Activated CD4-positive, alpha-beta T cell treated with anti-CD3 and anti-CD28 coated beads, Interleukin-10, Interleukin-2, amounts not matched to agents 100 ng/mL and 50 ng/mL, durations not matched to agents 16 hours and 8 hours (primary cell): ENCODE data around the gene RNF169.

Experiments used
- DNase-seq: peaks from one replicate; pipeline ENCODE4 v3.0.0-alpha.2; 2020

RNF169 gene

GRCh38 chr11:74826901-74827300, 78.3 kb downstream of the RNF169 start:
- DNase-seq: no peak

GRCh38 chr11:74837191-74837590, 88.5 kb downstream of the RNF169 start:
- no peak for DNase-seq

DNA sequence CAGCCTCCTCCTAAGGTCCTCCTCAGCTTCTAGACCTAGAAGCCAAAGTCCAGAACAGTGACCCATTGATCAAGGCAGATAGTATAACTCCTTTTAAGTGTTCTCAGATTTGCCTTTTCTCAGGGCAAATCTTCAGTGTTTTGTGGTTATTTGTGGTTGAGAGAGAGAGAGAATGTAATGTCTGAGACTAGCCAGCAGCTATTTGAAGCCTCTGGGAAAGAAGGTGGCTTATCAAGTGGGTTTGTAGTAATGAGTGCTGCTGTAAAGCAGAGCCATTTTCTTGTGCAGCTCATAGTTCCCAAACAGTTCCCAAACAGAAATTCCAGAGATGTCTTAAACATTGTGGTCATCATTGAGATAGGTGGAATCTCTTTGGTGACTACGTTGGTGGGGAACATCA, 89.5 kb downstream of the RNF169 start:
- no peak for DNase-seq

DNA sequence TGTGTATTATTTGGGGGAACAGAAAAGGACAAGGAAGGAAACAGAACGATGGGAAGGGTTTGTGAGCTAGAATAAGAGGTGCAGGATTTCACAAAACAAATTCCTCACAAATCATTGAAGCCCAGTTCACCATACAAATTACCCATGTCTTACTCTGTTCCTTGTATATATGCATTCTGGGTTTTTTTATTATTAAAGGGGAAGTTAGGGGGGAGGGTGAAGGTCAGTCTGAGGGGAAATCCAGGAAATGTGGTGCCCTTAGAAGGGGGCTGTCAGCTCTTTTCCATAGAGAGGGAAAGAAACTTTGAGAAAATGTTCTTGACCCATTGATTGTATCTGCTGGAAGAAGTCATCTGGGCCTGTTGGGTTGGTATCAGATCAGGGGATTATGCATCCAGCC, 90.8 kb downstream of the RNF169 start:
- no peak for DNase-seq

DNA sequence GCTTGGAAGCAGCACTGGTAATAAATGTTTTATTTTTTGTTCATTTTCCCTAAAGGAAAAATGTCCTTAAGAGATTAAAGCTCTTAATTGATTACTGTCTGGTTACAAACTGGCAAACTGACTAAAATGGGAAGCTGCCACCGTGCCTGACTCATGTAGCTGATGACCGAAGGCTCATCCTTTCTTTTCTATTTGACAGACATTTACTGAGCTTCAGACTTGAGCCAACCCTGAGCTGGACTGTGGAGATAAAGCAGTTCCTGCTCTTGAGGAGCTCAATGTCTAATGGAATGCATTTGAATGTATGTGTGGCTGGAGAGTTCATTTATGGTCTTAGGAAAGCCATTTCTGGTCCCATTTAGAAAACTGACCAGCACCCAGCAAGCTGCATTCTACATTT, 91.3 kb downstream of the RNF169 start:
- no peak for DNase-seq

GRCh38 chr11:74840486-74840885, 91.8 kb downstream of the RNF169 start:
- no peak for DNase-seq

- no peak for DNase-seq
Observed at GRCh38 chr11:74842967-74843366, 94.3 kb downstream of the RNF169 start.

GRCh38 chr11:74844072-74844471, 95.4 kb downstream of the RNF169 start:
- no peak for DNase-seq

DNA sequence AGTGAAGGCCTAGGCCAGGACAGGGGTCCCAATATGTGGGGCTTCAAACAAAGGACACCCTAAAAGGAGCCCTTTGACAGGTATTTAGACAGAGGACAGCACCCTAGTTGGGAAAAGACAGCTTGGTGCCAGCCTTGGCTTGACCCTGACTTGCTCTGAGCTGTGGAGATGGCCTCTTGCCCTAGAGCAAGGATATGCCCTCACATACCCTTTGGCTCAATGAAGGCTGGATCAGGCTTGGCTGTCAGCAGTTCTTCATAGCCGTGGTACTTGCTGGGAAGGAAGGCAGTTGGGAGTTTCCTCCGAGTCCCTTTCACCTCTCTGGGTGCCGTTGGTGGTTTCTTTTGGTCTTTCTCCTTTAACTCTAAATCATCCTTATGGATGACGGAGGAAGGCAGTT, 96.2 kb downstream of the RNF169 start:
- no peak for DNase-seq

DNA sequence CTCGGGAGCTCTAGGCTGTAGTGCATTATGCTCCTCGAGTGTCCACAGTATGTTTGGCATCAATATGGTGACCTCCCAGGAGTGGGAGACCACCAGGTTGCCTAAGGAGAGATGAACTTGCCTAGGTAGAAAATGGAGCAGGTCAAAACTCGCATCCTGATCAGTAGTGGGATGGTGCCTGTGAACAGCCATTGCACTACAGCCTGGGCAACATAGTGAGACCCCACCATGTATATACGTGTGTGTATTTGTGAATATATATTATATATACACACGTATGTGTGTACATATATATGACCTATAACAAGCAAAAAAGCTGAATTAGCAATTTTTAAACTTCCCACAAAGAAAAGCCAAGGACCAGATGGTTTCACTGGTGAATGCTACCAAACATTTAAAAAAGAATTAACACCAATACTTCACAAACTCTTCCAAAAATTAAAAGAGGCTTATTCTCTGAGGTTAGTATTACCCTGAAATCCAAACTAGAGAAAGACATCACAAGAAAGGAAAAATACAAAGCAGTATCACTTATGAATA, 97.4 kb downstream of the RNF169 start:
- no peak for DNase-seq

DNA sequence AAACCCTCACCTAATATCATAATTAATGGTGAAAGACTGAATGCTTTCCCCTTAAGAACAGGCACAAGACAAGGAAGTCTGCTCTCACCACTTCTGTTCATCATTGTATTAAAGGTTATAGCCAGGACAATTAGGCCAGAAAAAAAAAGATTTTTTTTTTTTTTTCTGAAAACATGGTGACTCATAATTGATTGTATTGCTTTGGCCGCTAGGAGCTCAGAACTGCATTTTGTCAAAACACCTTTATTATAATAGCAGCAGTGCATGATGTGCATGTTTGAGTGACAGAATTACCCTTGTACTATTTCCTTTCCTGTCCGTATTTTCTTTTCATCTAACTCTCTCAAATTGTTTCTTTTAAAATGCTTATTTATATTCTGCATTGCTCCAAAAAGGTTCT, 98.1 kb downstream of the RNF169 start:
- DNase-seq: no peak

DNA sequence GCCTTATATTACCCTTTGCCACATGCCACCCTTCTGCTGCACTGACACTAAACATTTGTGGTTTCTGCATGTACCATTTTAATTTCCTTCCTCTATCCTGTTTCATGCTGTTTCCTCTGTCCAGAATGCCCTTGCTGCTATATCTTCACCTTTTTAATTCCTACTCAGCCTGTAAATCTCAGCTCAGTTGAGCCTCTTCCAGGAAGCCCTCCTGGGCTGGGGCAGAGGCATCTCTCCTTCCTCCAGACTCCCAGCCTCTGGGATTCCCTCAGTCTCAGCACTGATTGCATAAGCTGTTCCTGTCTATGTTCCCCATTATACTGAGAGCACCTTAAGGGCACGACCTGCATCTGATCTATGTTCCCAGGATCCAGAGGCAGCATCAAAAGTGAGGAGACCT, 98.7 kb downstream of the RNF169 start:
- DNase-seq: no peak

- no peak for DNase-seq
Observed at GRCh38 chr11:74847895-74848294, 99.2 kb downstream of the RNF169 start.

GRCh38 chr11:74849525-74850391, 101.1 kb downstream of the RNF169 start:
- DNase-seq: no peak

DNA sequence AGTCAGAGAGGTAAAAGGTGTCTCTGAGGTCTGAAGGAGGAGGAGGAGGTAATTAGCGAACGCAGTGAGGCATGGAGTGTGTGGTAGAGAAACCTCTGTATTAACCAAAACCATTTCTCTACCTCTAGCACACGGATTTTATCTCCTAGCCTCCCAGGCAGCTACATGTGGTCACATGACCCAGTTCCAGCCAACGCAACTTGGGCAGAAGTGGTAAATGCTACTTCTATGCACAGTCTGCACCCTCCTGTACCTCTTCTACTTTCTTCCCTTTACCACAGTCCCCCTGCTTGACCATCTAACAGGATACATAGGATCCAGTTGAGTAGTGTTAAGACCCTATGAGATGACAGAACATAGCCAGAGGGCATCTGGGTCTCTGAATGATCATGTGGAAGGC, 104.6 kb downstream of the RNF169 start:
- DNase-seq: no peak

DNA sequence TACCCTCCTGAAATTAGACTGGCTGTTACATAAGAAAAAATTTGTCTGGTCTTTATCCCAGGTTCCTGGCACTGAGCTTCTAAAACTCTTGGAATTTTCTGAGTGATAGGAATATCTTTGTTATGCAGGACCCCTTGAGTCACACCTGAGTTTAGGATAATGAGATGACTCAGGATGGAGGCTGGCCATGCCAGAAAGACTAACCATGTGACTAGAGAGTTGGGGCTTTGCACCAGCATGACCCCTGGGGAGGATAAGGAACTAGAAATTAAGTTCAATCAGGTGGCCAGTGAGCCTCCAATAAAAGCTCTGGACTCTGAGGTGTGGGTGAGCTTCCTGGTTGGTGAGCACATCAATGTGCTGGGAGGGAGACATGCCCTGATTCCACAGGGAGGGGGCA, 112.1 kb downstream of the RNF169 start:
- DNase-seq: no peak

- DNase-seq: no peak
Observed at GRCh38 chr11:74863410-74863809, 114.8 kb downstream of the RNF169 start.

- DNase-seq: no peak
Observed at GRCh38 chr11:74866557-74866956, 117.9 kb downstream of the RNF169 start.

- DNase-seq: peak; percentile 49
Observed at GRCh38 chr11:74870485-74870884, 121.8 kb downstream of the RNF169 start.

DNA sequence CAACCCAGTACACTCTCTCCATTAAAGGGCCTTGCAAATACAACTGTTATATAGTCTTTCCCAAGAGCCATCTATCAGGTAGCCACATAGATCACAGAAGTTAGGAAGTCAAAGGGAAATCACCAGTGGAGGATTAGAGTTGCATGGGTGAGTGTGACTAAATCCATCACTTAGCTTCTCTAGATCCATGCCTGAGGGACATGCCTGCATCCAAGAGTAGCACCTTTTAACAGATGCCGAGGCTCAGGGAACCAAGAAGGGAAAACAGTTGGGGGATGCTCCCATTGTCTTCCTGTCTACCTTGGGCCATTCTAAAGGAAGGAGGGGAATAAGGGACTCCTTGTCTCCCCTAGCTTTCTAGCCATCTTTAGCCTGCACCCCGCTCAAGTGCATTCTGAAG, 122.4 kb downstream of the RNF169 start:
- no peak for DNase-seq

GRCh38 chr11:74877132-74877531, 128.5 kb downstream of the RNF169 start:
- DNase-seq: peak; percentile 19
